Keratinocyte (primary cell): ENCODE results near the gene AKR1C3. TPM values are rescaled to one million over a fixed set of nuclear protein-coding genes. Genes with fewer than 3 reads are reported as not detected.

Experiments
- DNase-seq: peaks from one replicate; pipeline ENCODE4 v3.0.0-alpha.2; 2011; ENCODE audit warnings: low read depth, missing footprints, low spot score
- FAIRE-seq: peaks from 2 replicates; lab custom pipeline; 2011; peaks lifted over from hg19 to GRCh38; lab: Jason Lieb, UNC
- H2AFZ ChIP-seq: 2 replicates; pipeline ENCODE4 v1.6.0; 2012; ENCODE audit warnings: low read length, control low read depth, inconsistent platforms; ENCODE audit not compliant: control insufficient read depth
- H3K27ac ChIP-seq: 2 replicates; pipeline ENCODE4 v1.5.1; 2011; ENCODE audit warnings: low read length; ENCODE audit not compliant: control insufficient read depth, insufficient read depth
- H3K27me3 ChIP-seq: 3 replicates; pipeline ENCODE4 v1.6.0; 2011; ENCODE audit warnings: low read length; ENCODE audit not compliant: control insufficient read depth, insufficient read depth; ENCODE audit errors: extremely low read depth
- H3K36me3 ChIP-seq, 2 experiments: 2 replicates in 1 of 2; 3 replicates in 1 of 2; pipeline ENCODE4 v1.5.1; 2011; ENCODE audit warnings: low read length in 2 of 2, mild to moderate bottlenecking in 1 of 2; ENCODE audit not compliant: control insufficient read depth in 2 of 2, insufficient read depth in 2 of 2; ENCODE audit errors: extremely low read depth in 1 of 2
- H3K4me1 ChIP-seq: 3 replicates; pipeline ENCODE4 v1.5.1; 2011; ENCODE audit warnings: low read length; ENCODE audit not compliant: control insufficient read depth, insufficient read depth; ENCODE audit errors: extremely low read depth
- H3K4me2 ChIP-seq: 3 replicates; pipeline ENCODE4 v1.6.0; 2011; ENCODE audit warnings: low read depth, low read length; ENCODE audit not compliant: control insufficient read depth, insufficient read depth; ENCODE audit errors: extremely low read depth
- H3K4me3 ChIP-seq, 3 experiments: fragments of 200-600 bp in 1 of 3; sonication (generic) in 1 of 3; 2 replicates in 2 of 3; 3 replicates in 1 of 3; pipeline ENCODE4 v1.5.1; 2011 to 2016; ENCODE audit warnings: low read length in 3 of 3, mild to moderate bottlenecking in 3 of 3, control low read depth in 2 of 3, inconsistent platforms in 1 of 3, low read depth in 1 of 3, mixed read lengths in 1 of 3, mixed run types in 1 of 3, moderate library complexity in 1 of 3; ENCODE audit not compliant: control insufficient read depth in 2 of 3, insufficient read depth in 2 of 3; ENCODE audit errors: extremely low read depth in 1 of 3
- H3K79me2 ChIP-seq: 2 replicates; pipeline ENCODE4 v1.6.0; 2012; ENCODE audit warnings: low read length; ENCODE audit not compliant: control insufficient read depth, insufficient read depth
- H3K9ac ChIP-seq: 3 replicates; pipeline ENCODE4 v1.6.0; 2011; ENCODE audit warnings: low read length; ENCODE audit not compliant: control insufficient read depth, insufficient read depth; ENCODE audit errors: extremely low read depth
- H3K9me1 ChIP-seq: 3 replicates; pipeline ENCODE4 v1.6.0; 2011; ENCODE audit warnings: low read length; ENCODE audit not compliant: control insufficient read depth, insufficient read depth; ENCODE audit errors: extremely low read depth
- H3K9me3 ChIP-seq: 2 replicates; pipeline ENCODE4 v1.5.1; 2012; ENCODE audit warnings: low read depth, low read length; ENCODE audit not compliant: control insufficient read depth
- H4K20me1 ChIP-seq: 3 replicates; pipeline ENCODE4 v1.6.0; 2011; ENCODE audit warnings: low read length; ENCODE audit not compliant: control insufficient read depth, insufficient read depth; ENCODE audit errors: extremely low read depth
- EZH2 ChIP-seq: IDR thresholded peaks from one replicate; pipeline ENCODE4 v1.6.1; 2012; ENCODE audit warnings: inconsistent platforms, mild to moderate bottlenecking, low read length, moderate library complexity
- dilution Hi-C: fragments of 300-500 bp; cut with MboI; formaldehyde crosslinking; loops from one replicate; pipeline ENCODE4 v1.7.0; 2020; ENCODE audit warnings: low sequenced_read_pairs; ENCODE audit not compliant: extremely low pct_ligation_motif_present
- polyA plus RNA-seq, 5 experiments: library from polyadenylated mRNA; depleted of rRNA in 3 of 5; stranded (reverse) in 3 of 5; stranded (forward) in 1 of 5; unstranded in 1 of 5; fragments of >200 nt; gene quantifications; 1 replicate in 1 of 5; 2 replicates in 3 of 5; 3 replicates in 1 of 5; pipeline versions ENCODE4 v1.2.1 to v1.2.3, GENCODE V29; 2011 to 2012; ENCODE audit warnings: missing spikeins in 2 of 5, low read depth in 1 of 5, low replicate concordance in 1 of 5
- TF ChIP-seq, protein P1 (sequence below), 3 experiments: IDR thresholded peaks in 1 of 3; conservative IDR thresholded peaks in 1 of 3; optimal IDR thresholded peaks in 1 of 3; 2 replicates in 2 of 3; 3 replicates in 1 of 3; pipeline versions ENCODE3 to v1.5.1; 2011; ENCODE audit warnings: low read length in 3 of 3, mild to moderate bottlenecking in 3 of 3, moderate library complexity in 2 of 3, control low read depth in 1 of 3, inconsistent platforms in 1 of 3; ENCODE audit not compliant: insufficient read depth in 2 of 3; ENCODE audit errors: extremely low read depth in 1 of 3

Gene AKR1C3
- polyA plus RNA-seq, 1 donor (not counting 4 experiments of a cell fraction or from before 2014, with no cell fraction given): 27.3 TPM

DNA sequence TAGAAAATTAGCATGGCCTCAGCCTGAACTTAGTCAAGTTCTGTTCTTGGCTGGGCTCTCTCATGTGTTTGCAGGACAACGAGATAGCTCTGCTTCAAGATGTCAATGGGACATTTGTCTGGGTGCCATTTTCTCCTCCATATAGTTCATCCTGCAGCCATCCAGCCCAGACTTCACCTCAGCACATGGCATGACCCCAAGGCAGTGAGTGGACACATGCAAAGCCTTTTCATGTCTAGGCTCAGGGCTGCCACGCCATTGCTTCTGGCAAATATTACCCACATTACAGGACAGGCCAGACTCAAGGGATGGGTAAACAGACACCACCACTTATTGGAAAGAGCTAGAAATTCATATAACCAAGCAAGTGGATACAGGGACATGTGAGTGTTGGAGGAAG is 9.3 kb downstream of the AKR1C3 start:
- FAIRE-seq (no peak), DNase-seq (no peak)
- Histone ChIP-seq H3K9ac (no peak overlapping the region), H3K27ac (no peak overlapping the region), H3K4me2 (no peak overlapping the region), H3K79me2 (no peaks in the 10 kb centered on the region), H3K4me3 (no peak overlapping the region), H4K20me1 (no peaks in the 10 kb centered on the region), H3K36me3 (no peaks in the 10 kb centered on the region), H3K27me3 (no peaks in the 10 kb centered on the region), H3K4me1 (no peaks in the 10 kb centered on the region), H3K9me3 (no peaks in the 10 kb centered on the region), H2AFZ (no peak overlapping the region), H3K9me1 (no peaks in the 10 kb centered on the region)
- dilution Hi-C loops: no loop called here
- TF ChIP-seq EZH2: no peak
- TF ChIP-seq, protein P1, sequence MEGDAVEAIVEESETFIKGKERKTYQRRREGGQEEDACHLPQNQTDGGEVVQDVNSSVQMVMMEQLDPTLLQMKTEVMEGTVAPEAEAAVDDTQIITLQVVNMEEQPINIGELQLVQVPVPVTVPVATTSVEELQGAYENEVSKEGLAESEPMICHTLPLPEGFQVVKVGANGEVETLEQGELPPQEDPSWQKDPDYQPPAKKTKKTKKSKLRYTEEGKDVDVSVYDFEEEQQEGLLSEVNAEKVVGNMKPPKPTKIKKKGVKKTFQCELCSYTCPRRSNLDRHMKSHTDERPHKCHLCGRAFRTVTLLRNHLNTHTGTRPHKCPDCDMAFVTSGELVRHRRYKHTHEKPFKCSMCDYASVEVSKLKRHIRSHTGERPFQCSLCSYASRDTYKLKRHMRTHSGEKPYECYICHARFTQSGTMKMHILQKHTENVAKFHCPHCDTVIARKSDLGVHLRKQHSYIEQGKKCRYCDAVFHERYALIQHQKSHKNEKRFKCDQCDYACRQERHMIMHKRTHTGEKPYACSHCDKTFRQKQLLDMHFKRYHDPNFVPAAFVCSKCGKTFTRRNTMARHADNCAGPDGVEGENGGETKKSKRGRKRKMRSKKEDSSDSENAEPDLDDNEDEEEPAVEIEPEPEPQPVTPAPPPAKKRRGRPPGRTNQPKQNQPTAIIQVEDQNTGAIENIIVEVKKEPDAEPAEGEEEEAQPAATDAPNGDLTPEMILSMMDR (optimal IDR thresholded peaks at IDR 0.05 in 1 of 3, IDR thresholded peaks at IDR 0.05 in 1 of 3, conservative IDR thresholded peaks at IDR 0.05 in 1 of 3; ENCODE audit: extremely low read depth in 1 of 3, insufficient read depth in 2 of 3, low read length in 3 of 3): no peak

DNA sequence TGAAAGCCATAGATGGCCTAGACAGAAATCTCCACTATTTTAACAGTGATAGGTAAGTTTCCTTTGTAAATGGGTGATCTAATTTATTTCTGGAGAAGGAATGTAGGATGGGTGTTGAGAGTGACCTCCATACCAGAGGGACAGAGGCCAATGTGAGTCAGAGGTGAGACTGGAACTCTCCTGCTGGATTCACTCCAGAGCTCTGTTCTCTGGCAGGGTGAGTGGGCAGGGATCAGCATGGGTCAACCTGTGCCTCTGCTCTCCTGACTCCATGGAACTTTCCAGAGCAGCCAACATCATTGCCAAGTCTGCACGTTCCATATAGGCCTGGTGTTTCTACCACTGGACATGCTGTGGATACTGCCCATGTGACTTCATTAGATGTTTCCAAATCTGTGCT is 11.4 kb downstream of the AKR1C3 start:
- H3K27me3 ChIP-seq: no peaks in the 10 kb centered on the region
- H3K9ac ChIP-seq: no peak overlapping the region
- TF ChIP-seq, protein P1 (optimal IDR thresholded peaks at IDR 0.05 in 1 of 3, IDR thresholded peaks at IDR 0.05 in 1 of 3, conservative IDR thresholded peaks at IDR 0.05 in 1 of 3; ENCODE audit: extremely low read depth in 1 of 3, insufficient read depth in 2 of 3, low read length in 3 of 3): no peak
- TF ChIP-seq EZH2: no peak
- no peak overlapping the region for H3K27ac ChIP-seq
- no peaks in the 10 kb centered on the region for H3K79me2 ChIP-seq
- dilution Hi-C loops: no loop called here
- H3K4me1 ChIP-seq: no peaks in the 10 kb centered on the region
- H3K36me3 ChIP-seq: no peaks in the 10 kb centered on the region
- H3K9me1 ChIP-seq: no peaks in the 10 kb centered on the region
- FAIRE-seq (no peak), DNase-seq (no peak)
- H3K4me3 ChIP-seq: no peak overlapping the region
- no peaks in the 10 kb centered on the region for H3K9me3 ChIP-seq
- H4K20me1 ChIP-seq: no peaks in the 10 kb centered on the region
- no peak overlapping the region for H3K4me2 ChIP-seq
- H2AFZ ChIP-seq: no peak overlapping the region
